HCT116 (cell line): ENCODE measurements around the gene SHISAL1. TPM values are rescaled to one million over a fixed set of nuclear protein-coding genes. Genes with fewer than 3 reads are reported as not detected.

Experiments
- ATAC-seq: fragments of 200-7000 bp; cut with Tn5 transposase; 2 replicates; pipeline ENCODE4 v1.9.1; 2020; ENCODE audit warnings: mild to moderate bottlenecking, moderate library complexity
- BruUV-seq: library from RNA; stranded (reverse); fragments of 400-500 nt; replicated peaks from 2 replicates; lab custom pipeline; 2021; lab: Mats Ljungman, UMichigan
- CTCF ChIA-PET: fragments of 300-600 bp; sonication (Branson Sonifier 250); formaldehyde crosslinking; loops from one replicate; lab custom pipeline; 2021; ENCODE audit warnings: antibody characterized with exemption; lab: Charles Lee
- POLR2A ChIA-PET: fragments of 300-600, 350-600 bp; sonication (Branson Sonifier 250); formaldehyde crosslinking; loops from one replicate; lab custom pipeline; 2021; ENCODE audit warnings: antibody characterized with exemption; lab: Charles Lee
- RAD21 ChIA-PET, 2 experiments: fragments of 300-600 bp; sonication (Branson Sonifier 250); formaldehyde crosslinking; loops; one replicate each; lab custom pipeline; 2023; ENCODE audit warnings: low total read pairs in 2 of 2; ENCODE audit not compliant: uncharacterized antibody in 2 of 2, unreplicated experiment in 2 of 2, low non-redundant PET in 1 of 2; lab: Charles Lee
- DNase-seq: peaks from one replicate; pipeline ENCODE4 v3.0.0-alpha.2; 2010; ENCODE audit warnings: low read depth, low spot score
- H2AFZ ChIP-seq: fragments of 200-600 bp; shearing (Covaris generic), sonication (generic); 2 replicates; pipeline ENCODE4 v1.6.1; 2017; ENCODE audit warnings: low read depth, mixed run types, mixed read lengths, antibody characterized with exemption, low read length; ENCODE audit not compliant: poor library complexity, severe bottlenecking
- H3K27ac ChIP-seq: 2 replicates; pipeline ENCODE4 v1.5.1; 2012; ENCODE audit warnings: low read depth, low read length
- H3K27me3 ChIP-seq: fragments of 200-600 bp; sonication (generic); 2 replicates; pipeline ENCODE4 v1.6.1; 2016; ENCODE audit warnings: mixed run types, low read length, mixed read lengths; ENCODE audit not compliant: insufficient read depth
- H3K36me3 ChIP-seq, 2 experiments: fragments of 200-500 bp in 1 of 2; fragments of 200-600 bp in 1 of 2; sonication (Bioruptor generic) in 1 of 2; sonication (generic) in 1 of 2; 2 replicates each; pipeline versions ENCODE4 v1.5.1 to v1.6.1; 2014 to 2016; ENCODE audit warnings: low read length in 2 of 2, inconsistent platforms in 1 of 2, mixed read lengths in 1 of 2, mixed run types in 1 of 2; ENCODE audit not compliant: insufficient read depth in 2 of 2, control insufficient read depth in 1 of 2
- H3K4me1 ChIP-seq, 2 experiments: fragments of 200-600 bp in 1 of 2; sonication (generic) in 1 of 2; 2 replicates each; pipeline versions ENCODE4 v1.5.1 to v1.6.1; 2012 to 2017; ENCODE audit warnings: low read length in 2 of 2, inconsistent platforms in 1 of 2, mild to moderate bottlenecking in 1 of 2, mixed read lengths in 1 of 2, mixed run types in 1 of 2, moderate library complexity in 1 of 2; ENCODE audit not compliant: insufficient read depth in 2 of 2, control insufficient read depth in 1 of 2
- H3K4me2 ChIP-seq: fragments of 200-600 bp; sonication (generic); 2 replicates; pipeline ENCODE4 v1.6.1; 2017; ENCODE audit warnings: mixed run types, low read length, mixed read lengths
- H3K4me3 ChIP-seq, 2 experiments: fragments of 200-600 bp in 1 of 2; sonication (generic) in 1 of 2; replicated peaks in 1 of 2; 2 replicates each; pipeline ENCODE4 v1.5.1; 2011 to 2016; ENCODE audit warnings: low read length in 2 of 2, control low read depth in 1 of 2, low read depth in 1 of 2, mild to moderate bottlenecking in 1 of 2, mixed read lengths in 1 of 2, mixed run types in 1 of 2
- H3K79me2 ChIP-seq: fragments of 200-600 bp; sonication (generic); 2 replicates; pipeline ENCODE4 v1.6.1; 2017; ENCODE audit warnings: mild to moderate bottlenecking, mixed run types, low read length, moderate library complexity, mixed read lengths; ENCODE audit not compliant: insufficient read depth
- H3K9ac ChIP-seq: fragments of 200-600 bp; sonication (generic); 2 replicates; pipeline ENCODE4 v1.6.1; 2016; ENCODE audit warnings: low read length, mixed read lengths
- H3K9me2 ChIP-seq: fragments of 200-600 bp; sonication (generic), shearing (Covaris generic); 2 replicates; pipeline ENCODE4 v1.6.1; 2017; ENCODE audit warnings: mixed run types, mild to moderate bottlenecking, moderate library complexity; ENCODE audit not compliant: insufficient read depth
- H3K9me3 ChIP-seq, 2 experiments: fragments of 200-500 bp in 1 of 2; fragments of 200-600 bp in 1 of 2; sonication (Bioruptor generic) in 1 of 2; sonication (generic) in 1 of 2; 2 replicates each; pipeline ENCODE4 v1.6.1; 2014 to 2017; ENCODE audit warnings: low read length in 2 of 2, mixed read lengths in 2 of 2, inconsistent platforms in 1 of 2, low read depth in 1 of 2, mild to moderate bottlenecking in 1 of 2, mixed run types in 1 of 2, moderate library complexity in 1 of 2; ENCODE audit not compliant: control insufficient read depth in 1 of 2, insufficient read depth in 1 of 2
- H4K20me1 ChIP-seq: fragments of 200-600 bp; sonication (generic), shearing (Covaris generic); 2 replicates; pipeline ENCODE4 v1.6.1; 2017; ENCODE audit warnings: mixed run types, mild to moderate bottlenecking, moderate library complexity; ENCODE audit not compliant: insufficient read depth
- EZH2 ChIP-seq: fragments of 200-600 bp; sonication (generic); IDR thresholded peaks from 2 replicates; pipeline ENCODE4 v1.6.1; 2017; ENCODE audit warnings: antibody characterized with exemption, mixed run types
- FOSL1 ChIP-seq: IDR thresholded peaks from 2 replicates; pipeline ENCODE4 v1.6.1; 2012; ENCODE audit warnings: low read depth
- JUND ChIP-seq: IDR thresholded peaks from 2 replicates; pipeline ENCODE4 v1.6.1; 2012
- MAX ChIP-seq: IDR thresholded peaks from 2 replicates; pipeline ENCODE4 v1.6.1; 2012
- ZBTB33 ChIP-seq: IDR thresholded peaks from 2 replicates; pipeline ENCODE4 v1.6.1; 2011; ENCODE audit warnings: mild to moderate bottlenecking, low read length, moderate library complexity; ENCODE audit not compliant: insufficient replicate concordance; ENCODE audit errors: extremely low read depth
- intact Hi-C: fragments of 100-400 bp; cut with micrococcal nuclease; formaldehyde crosslinking; loops from 2 replicates; pipeline ENCODE4 v1.10.0; 2022
- total RNA-seq: library from RNA; stranded (reverse); gene quantifications from one replicate; pipeline ENCODE4 v1.2.1, GENCODE V29; 2021; ENCODE audit not compliant: unreplicated experiment

Gene SHISAL1
- total RNA-seq, 1 experiment from 2014 or later = not detected

- H3K4me2 ChIP-seq = no peak overlapping the region
- H3K79me2 ChIP-seq = no peaks in the 10 kb centered on the region
- no peaks in the 10 kb centered on the region for H3K36me3 ChIP-seq
- H4K20me1 ChIP-seq = no peaks in the 10 kb centered on the region
- DNase-seq (no peak), ATAC-seq (no peak)
- no peaks in the 10 kb centered on the region for H3K4me1 ChIP-seq
- H3K9ac ChIP-seq = no peak overlapping the region
- CTCF ChIA-PET = no interaction called here
- no peaks in the 10 kb centered on the region for H3K9me2 ChIP-seq
- no peak overlapping the region for H2AFZ ChIP-seq
- TF ChIP-seq FOSL1 (no peak), EZH2 (no peak), MAX (no peak)
- intact Hi-C loops = no loop called here
- H3K27me3 ChIP-seq = no peaks in the 10 kb centered on the region; the same call in none of the 2 replicates
- no TSS peak for BruUV-seq
- no peaks in the 10 kb centered on the region for H3K9me3 ChIP-seq
- H3K27ac ChIP-seq = no peak overlapping the region
- POLR2A ChIA-PET = no interaction called here
- no peak overlapping the region for H3K4me3 ChIP-seq
- RAD21 ChIA-PET = no interaction called here
These were observed 41.7 kb downstream of the SHISAL1 start for GRCh38 chr22:44271010-44271500.

- ChIA-PET POLR2A (no interaction called here), CTCF (no interaction called here), RAD21 (no interaction called here)
- H3K9me2 ChIP-seq = no peaks in the 10 kb centered on the region
- H3K4me2 ChIP-seq = no peak overlapping the region
- ATAC-seq = no peak
- no TSS peak for BruUV-seq
- H4K20me1 ChIP-seq = no peaks in the 10 kb centered on the region
- no peak overlapping the region for H3K4me3 ChIP-seq
- H3K79me2 ChIP-seq = no peaks in the 10 kb centered on the region
- intact Hi-C loops = no loop called here
- no peak overlapping the region for H3K9ac ChIP-seq
- TF ChIP-seq JUND (no peak), ZBTB33 (no peak), EZH2 (no peak)
- TF ChIP-seq, all 23 proteins: peak for 0
- Histone ChIP-seq H3K36me3 (no peaks in the 10 kb centered on the region), H3K9me3 (no peaks in the 10 kb centered on the region), H2AFZ (no peak overlapping the region), H3K27ac (no peak overlapping the region), H3K27me3 (no peaks in the 10 kb centered on the region; the same call in none of the 2 replicates), H3K4me1 (no peaks in the 10 kb centered on the region)
- DNase-seq = no peak
These were observed 42.2 kb downstream of the SHISAL1 start for GRCh38 chr22:44270556-44270880.
